Ascending aorta (tissue), 2 donors: ENCODE measurements around the gene ZSCAN23. TPM values are rescaled to one million over a fixed set of nuclear protein-coding genes. Genes with fewer than 3 reads are reported as not detected.

Experiments used
- DNase-seq, 2 donors: peaks; one replicate each; pipeline ENCODE4 v3.0.0-alpha.2; 2019; ENCODE audit warnings: low spot score in 2 of 2
- H3K27ac ChIP-seq, 2 donors: fragments of 200-600 bp; sonication (generic); one replicate each; pipeline ENCODE4 v1.5.1; 2016 to 2017; ENCODE audit warnings: mild to moderate bottlenecking in 1 of 2
- H3K27me3 ChIP-seq: fragments of 200-600 bp; sonication (generic); one replicate; pipeline ENCODE4 v1.5.1; 2017
- H3K36me3 ChIP-seq, 2 donors: fragments of 200-600 bp; sonication (generic); one replicate each; pipeline ENCODE4 v1.5.1; 2016
- H3K4me1 ChIP-seq, 2 donors: fragments of 200-600 bp; sonication (generic); one replicate each; pipeline ENCODE4 v1.5.1; 2016 to 2017; ENCODE audit warnings: mild to moderate bottlenecking in 1 of 2
- H3K4me3 ChIP-seq, 2 donors: fragments of 200-600 bp; sonication (generic); one replicate each; pipeline ENCODE4 v1.5.1; 2016 to 2017; ENCODE audit warnings: mild to moderate bottlenecking in 1 of 2
- H3K9me3 ChIP-seq, 2 donors: fragments of 200-600 bp; sonication (generic); one replicate each; pipeline ENCODE4 v1.5.1; 2016
- CTCF ChIP-seq, 3 experiments: fragments of 200-600 bp in 2 of 3; fragments of 450-650 bp in 1 of 3; sonication (generic) in 2 of 3; IDR thresholded peaks; one replicate each; pipeline ENCODE4 v1.5.1; 2016 to 2019; ENCODE audit warnings: antibody characterized with exemption in 3 of 3, mild to moderate bottlenecking in 1 of 3, moderate library complexity in 1 of 3
- intact Hi-C: fragments of 100-400 bp; cut with DNase I; formaldehyde crosslinking; loops from one replicate; pipeline ENCODE4 v1.15.1; 2023
- total RNA-seq: library from RNA; depleted of rRNA; stranded (reverse); fragments of >200 nt; gene quantifications from one replicate; pipeline ENCODE4 v1.1.0, GENCODE V29; 2016

Gene ZSCAN23
- not detected for total RNA-seq

GRCh38 chr6:28443112-28443773 lies at the start of gene ZSCAN23:
Gene ZSCAN23 (minus strand): TSS chr6:28443491. CDS start chr6:28436266, 7,225 bp downstream.
- peak in 1 of 2 donors; percentile 89 for DNase-seq
- Histone ChIP-seq H3K36me3 (no peaks in the 10 kb centered on the region), H3K4me3 (peak within 1 kb of the TSS; percentile 60 to 83), H3K27ac (peak within 1 kb of the TSS in 1 of 2 donors; percentile 59), H3K27me3 (no peaks in the 10 kb centered on the region), H3K9me3 (no peaks in the 10 kb centered on the region), H3K4me1 (no peaks in the 10 kb centered on the region)
- intact Hi-C loops, result loop anchor here (2.0 kb wide), 1 partner anchor 42 kb away; no protein-coding TSS in a partner anchor
- no peak for TF ChIP-seq CTCF (IDR thresholded peaks at IDR 0.05)

- Histone ChIP-seq H3K27me3 (no peaks in the 10 kb centered on the region), H3K9me3 (no peaks in the 10 kb centered on the region), H3K36me3 (no peaks in the 10 kb centered on the region), H3K4me1 (no peaks in the 10 kb centered on the region), H3K27ac (no peak overlapping the region), H3K4me3 (no peak overlapping the region)
- DNase-seq, result no peak
- intact Hi-C loops, result no loop called here
- TF ChIP-seq CTCF (IDR thresholded peaks at IDR 0.05), result no peak
These were observed 48.7 kb upstream of the ZSCAN23 start for GRCh38 chr6:28491984-28492317.

GRCh38 chr6:28490205-28490890 lies 47.1 kb upstream of the ZSCAN23 start:
- no peak for TF ChIP-seq CTCF (IDR thresholded peaks at IDR 0.05)
- Histone ChIP-seq H3K27ac (no peak overlapping the region), H3K27me3 (no peaks in the 10 kb centered on the region), H3K36me3 (no peaks in the 10 kb centered on the region), H3K4me3 (peak overlapping the region; percentile 21 to 25), H3K9me3 (no peaks in the 10 kb centered on the region), H3K4me1 (no peaks in the 10 kb centered on the region)
- no peak for DNase-seq
- intact Hi-C loops, result no loop called here

- Histone ChIP-seq H3K27ac (no peak overlapping the region), H3K4me3 (peak overlapping the region; percentile 21 to 25), H3K36me3 (no peaks in the 10 kb centered on the region), H3K9me3 (no peaks in the 10 kb centered on the region), H3K27me3 (no peaks in the 10 kb centered on the region), H3K4me1 (no peaks in the 10 kb centered on the region)
- no peak for TF ChIP-seq CTCF (IDR thresholded peaks at IDR 0.05)
- intact Hi-C loops, result no loop called here
- DNase-seq, result no peak
These were observed 46.3 kb upstream of the ZSCAN23 start for GRCh38 chr6:28489366-28490204.

GRCh38 chr6:28488916-28489365 lies 45.6 kb upstream of the ZSCAN23 start:
- no peaks in the 10 kb centered on the region for H3K27me3 ChIP-seq
- H3K9me3 ChIP-seq, result no peaks in the 10 kb centered on the region
- no peaks in the 10 kb centered on the region for H3K36me3 ChIP-seq
- no peak overlapping the region for H3K27ac ChIP-seq
- H3K4me1 ChIP-seq, result no peaks in the 10 kb centered on the region
- H3K4me3 ChIP-seq, result peak overlapping the region in 1 of 2 donors; percentile 3
- no peak for TF ChIP-seq CTCF (IDR thresholded peaks at IDR 0.05)
- DNase-seq, result no peak
- intact Hi-C loops, result no loop called here
